GM12875 (cell line): ENCODE measurements around the gene ZBTB33.

ENCODE experiments used
- H3K4me3 ChIP-seq: one replicate; pipeline ENCODE4 v1.5.1; 2011; ENCODE audit warnings: low read depth, low read length, control low read depth
- TF ChIP-seq, protein P1 (sequence below): IDR thresholded peaks from 2 replicates; pipeline ENCODE4 v1.5.1; 2011; ENCODE audit warnings: low read depth, mild to moderate bottlenecking, control low read depth, inconsistent platforms, low read length, moderate library complexity, borderline replicate concordance; ENCODE audit not compliant: insufficient read depth

The ZBTB33 gene

GRCh38 chrX:120297923-120298322 lies 47.3 kb downstream of the ZBTB33 start:
- TF ChIP-seq, protein P1, sequence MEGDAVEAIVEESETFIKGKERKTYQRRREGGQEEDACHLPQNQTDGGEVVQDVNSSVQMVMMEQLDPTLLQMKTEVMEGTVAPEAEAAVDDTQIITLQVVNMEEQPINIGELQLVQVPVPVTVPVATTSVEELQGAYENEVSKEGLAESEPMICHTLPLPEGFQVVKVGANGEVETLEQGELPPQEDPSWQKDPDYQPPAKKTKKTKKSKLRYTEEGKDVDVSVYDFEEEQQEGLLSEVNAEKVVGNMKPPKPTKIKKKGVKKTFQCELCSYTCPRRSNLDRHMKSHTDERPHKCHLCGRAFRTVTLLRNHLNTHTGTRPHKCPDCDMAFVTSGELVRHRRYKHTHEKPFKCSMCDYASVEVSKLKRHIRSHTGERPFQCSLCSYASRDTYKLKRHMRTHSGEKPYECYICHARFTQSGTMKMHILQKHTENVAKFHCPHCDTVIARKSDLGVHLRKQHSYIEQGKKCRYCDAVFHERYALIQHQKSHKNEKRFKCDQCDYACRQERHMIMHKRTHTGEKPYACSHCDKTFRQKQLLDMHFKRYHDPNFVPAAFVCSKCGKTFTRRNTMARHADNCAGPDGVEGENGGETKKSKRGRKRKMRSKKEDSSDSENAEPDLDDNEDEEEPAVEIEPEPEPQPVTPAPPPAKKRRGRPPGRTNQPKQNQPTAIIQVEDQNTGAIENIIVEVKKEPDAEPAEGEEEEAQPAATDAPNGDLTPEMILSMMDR = no peak
- H3K4me3 ChIP-seq = no peak overlapping the region

DNA sequence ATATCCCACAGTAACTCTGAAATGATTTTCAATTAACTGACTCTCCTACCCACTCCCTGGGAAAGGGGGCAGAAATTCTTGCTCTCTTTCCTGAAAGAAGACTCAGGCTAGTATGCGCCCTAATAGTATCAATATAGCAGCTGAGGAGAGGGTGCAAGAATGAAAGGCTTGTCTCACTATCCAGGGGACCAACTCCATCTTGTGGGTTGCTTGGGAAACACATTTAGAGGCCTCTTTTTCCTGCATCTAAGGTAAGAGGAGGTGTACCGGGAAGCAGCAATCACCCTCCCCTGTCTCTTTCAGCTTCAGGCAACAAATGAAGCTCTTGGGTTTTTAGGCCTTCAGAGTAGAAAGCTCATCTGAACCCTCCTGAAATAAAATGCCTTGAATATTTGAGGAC lies 49.3 kb downstream of the ZBTB33 start:
- TF ChIP-seq, protein P1 = no peak
- no peak overlapping the region for H3K4me3 ChIP-seq

GRCh38 chrX:120301497-120301896 lies 50.9 kb downstream of the ZBTB33 start:
- H3K4me3 ChIP-seq = no peak overlapping the region
- TF ChIP-seq, protein P1 = no peak

- TF ChIP-seq, protein P1 = no peak
Observed at GRCh38 chrX:120301960-120302359, 51.3 kb downstream of the ZBTB33 start.

DNA sequence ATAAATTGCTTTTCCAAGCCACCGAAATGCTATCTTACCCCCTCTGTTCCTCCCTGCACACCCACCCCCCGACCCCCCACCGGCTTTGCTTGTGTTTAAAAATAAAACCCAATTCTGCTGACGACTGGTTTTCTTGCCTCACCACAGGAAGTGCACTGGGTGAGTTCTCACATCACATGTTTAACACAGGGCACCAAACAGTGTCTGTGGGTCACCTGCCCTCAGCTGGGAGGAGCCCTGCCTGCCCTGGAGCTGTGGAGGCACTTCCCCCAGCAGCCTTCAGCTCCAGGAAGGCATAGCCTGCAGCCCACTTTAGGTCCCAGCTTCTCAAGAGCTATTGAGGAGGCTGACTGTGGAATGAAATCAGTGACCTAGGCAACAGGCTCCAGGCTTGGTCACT lies 51.8 kb downstream of the ZBTB33 start:
- TF ChIP-seq, protein P1 = no peak
- no peak overlapping the region for H3K4me3 ChIP-seq

More at GRCh38 chrX:120301960-120302359, 51.3 kb downstream of the ZBTB33 start:
- no peak overlapping the region for H3K4me3 ChIP-seq

GRCh38 chrX:120304256-120304655 lies 53.6 kb downstream of the ZBTB33 start:
- TF ChIP-seq, protein P1 = no peak
- H3K4me3 ChIP-seq = no peak overlapping the region

GRCh38 chrX:120305531-120306141 lies 55.0 kb downstream of the ZBTB33 start:
- no peak overlapping the region for H3K4me3 ChIP-seq
- TF ChIP-seq, protein P1 = no peak
